Measurements from ENCODE around the gene KRTAP4-3.

DNA sequence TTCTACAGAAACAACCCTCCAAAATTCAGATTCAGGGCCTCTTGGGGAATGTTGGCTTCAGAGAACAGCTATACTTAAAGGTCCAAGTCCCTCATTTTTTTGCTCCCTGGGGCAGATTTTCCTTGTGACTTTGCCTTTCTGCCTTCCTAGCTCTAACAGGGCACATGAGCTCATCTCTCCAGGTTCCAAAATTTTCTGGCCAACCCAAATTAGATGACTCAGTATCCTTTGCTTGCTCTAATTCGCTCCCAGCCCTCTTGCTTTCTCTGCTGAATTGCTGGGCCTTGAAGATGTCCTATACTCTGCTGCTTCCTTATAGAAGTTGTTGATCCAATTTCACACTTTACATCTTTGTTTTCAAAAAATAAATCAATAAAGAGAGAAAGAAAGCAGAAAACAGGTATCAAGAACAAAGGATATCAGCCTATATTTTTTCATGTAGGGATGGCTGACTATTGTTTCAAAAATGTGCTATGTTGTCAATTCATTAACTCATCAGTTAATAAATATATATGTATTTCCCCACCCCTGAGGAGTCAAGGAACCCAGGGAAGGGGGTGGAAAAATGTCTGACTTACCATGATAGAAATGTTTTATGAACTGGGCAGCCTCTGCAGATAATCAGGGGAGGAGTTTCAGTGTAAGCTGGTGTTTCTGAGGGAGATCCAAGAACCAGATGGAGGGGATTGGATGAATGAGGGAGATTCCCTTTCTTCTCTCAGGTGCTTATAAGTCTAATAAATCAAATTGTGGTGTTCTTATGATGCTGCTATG lies 11.0 kb upstream of the KRTAP4-3 start:
- TF ChIP-seq EZH2 (IDR thresholded peaks at IDR 0.05; ENCODE audit: borderline replicate concordance, control insufficient read depth, low read depth, low read length) (no peak), CTCF (IDR thresholded peaks at IDR 0.05 in 2 of 3, conservative IDR thresholded peaks at IDR 0.05 in 1 of 3; ENCODE audit: control insufficient read depth in 2 of 3, extremely low read depth in 1 of 3, insufficient read depth in 1 of 3, low read depth in 3 of 3, low read length in 3 of 3) (no peak), SP1 (IDR thresholded peaks at IDR 0.05; ENCODE audit: low read depth, low read length) (no peak), LARP7 (IDR thresholded peaks at IDR 0.05) (no peak), CHD4 (IDR thresholded peaks at IDR 0.05) (no peak), TAF1 (IDR thresholded peaks at IDR 0.05; ENCODE audit: borderline replicate concordance, low read depth, low read length) (no peak), ZBED1 (IDR thresholded peaks at IDR 0.05; ENCODE audit: borderline replicate concordance) (no peak), YY1 (IDR thresholded peaks at IDR 0.05; ENCODE audit: low read depth, low read length) (no peak), ZNF24 (IDR thresholded peaks at IDR 0.05) (no peak), ZNF217 (IDR thresholded peaks at IDR 0.05) (no peak), EP300 (IDR thresholded peaks at IDR 0.05; ENCODE audit: borderline replicate concordance in 1 of 2, control insufficient read depth in 1 of 2, low read depth in 2 of 2, low read length in 2 of 2) (no peak), USF2 (IDR thresholded peaks at IDR 0.05; ENCODE audit: borderline replicate concordance, low read depth, low read length) (no peak)
- TF ChIP-seq, protein P1, sequence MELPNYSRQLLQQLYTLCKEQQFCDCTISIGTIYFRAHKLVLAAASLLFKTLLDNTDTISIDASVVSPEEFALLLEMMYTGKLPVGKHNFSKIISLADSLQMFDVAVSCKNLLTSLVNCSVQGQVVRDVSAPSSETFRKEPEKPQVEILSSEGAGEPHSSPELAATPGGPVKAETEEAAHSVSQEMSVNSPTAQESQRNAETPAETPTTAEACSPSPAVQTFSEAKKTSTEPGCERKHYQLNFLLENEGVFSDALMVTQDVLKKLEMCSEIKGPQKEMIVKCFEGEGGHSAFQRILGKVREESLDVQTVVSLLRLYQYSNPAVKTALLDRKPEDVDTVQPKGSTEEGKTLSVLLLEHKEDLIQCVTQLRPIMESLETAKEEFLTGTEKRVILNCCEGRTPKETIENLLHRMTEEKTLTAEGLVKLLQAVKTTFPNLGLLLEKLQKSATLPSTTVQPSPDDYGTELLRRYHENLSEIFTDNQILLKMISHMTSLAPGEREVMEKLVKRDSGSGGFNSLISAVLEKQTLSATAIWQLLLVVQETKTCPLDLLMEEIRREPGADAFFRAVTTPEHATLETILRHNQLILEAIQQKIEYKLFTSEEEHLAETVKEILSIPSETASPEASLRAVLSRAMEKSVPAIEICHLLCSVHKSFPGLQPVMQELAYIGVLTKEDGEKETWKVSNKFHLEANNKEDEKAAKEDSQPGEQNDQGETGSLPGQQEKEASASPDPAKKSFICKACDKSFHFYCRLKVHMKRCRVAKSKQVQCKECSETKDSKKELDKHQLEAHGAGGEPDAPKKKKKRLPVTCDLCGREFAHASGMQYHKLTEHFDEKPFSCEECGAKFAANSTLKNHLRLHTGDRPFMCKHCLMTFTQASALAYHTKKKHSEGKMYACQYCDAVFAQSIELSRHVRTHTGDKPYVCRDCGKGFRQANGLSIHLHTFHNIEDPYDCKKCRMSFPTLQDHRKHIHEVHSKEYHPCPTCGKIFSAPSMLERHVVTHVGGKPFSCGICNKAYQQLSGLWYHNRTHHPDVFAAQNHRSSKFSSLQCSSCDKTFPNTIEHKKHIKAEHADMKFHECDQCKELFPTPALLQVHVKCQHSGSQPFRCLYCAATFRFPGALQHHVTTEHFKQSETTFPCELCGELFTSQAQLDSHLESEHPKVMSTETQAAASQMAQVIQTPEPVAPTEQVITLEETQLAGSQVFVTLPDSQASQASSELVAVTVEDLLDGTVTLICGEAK (IDR thresholded peaks at IDR 0.05; ENCODE audit: borderline replicate concordance): no peak
- TF ChIP-seq, protein P2, sequence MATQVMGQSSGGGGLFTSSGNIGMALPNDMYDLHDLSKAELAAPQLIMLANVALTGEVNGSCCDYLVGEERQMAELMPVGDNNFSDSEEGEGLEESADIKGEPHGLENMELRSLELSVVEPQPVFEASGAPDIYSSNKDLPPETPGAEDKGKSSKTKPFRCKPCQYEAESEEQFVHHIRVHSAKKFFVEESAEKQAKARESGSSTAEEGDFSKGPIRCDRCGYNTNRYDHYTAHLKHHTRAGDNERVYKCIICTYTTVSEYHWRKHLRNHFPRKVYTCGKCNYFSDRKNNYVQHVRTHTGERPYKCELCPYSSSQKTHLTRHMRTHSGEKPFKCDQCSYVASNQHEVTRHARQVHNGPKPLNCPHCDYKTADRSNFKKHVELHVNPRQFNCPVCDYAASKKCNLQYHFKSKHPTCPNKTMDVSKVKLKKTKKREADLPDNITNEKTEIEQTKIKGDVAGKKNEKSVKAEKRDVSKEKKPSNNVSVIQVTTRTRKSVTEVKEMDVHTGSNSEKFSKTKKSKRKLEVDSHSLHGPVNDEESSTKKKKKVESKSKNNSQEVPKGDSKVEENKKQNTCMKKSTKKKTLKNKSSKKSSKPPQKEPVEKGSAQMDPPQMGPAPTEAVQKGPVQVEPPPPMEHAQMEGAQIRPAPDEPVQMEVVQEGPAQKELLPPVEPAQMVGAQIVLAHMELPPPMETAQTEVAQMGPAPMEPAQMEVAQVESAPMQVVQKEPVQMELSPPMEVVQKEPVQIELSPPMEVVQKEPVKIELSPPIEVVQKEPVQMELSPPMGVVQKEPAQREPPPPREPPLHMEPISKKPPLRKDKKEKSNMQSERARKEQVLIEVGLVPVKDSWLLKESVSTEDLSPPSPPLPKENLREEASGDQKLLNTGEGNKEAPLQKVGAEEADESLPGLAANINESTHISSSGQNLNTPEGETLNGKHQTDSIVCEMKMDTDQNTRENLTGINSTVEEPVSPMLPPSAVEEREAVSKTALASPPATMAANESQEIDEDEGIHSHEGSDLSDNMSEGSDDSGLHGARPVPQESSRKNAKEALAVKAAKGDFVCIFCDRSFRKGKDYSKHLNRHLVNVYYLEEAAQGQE (IDR thresholded peaks at IDR 0.05; ENCODE audit: low read depth, low read length): no peak
